Activated CD8-positive, alpha-beta memory T cell treated with anti-CD3 and anti-CD28 coated beads, Interleukin-2, amount 50 U/mL, for 24 hours (primary cell): ENCODE data around the gene SPINK8.
A peak's percentile ranks its signal among the peaks of the same experiment; 100 is the strongest.
"Not testable (repeated sequence)": the region's sequence is repeated elsewhere in the genome, so short reads cannot be mapped to it uniquely, and the experiment has no call there.

Experiments used
- DNase-seq: peaks from one replicate; pipeline ENCODE4 v3.0.0-alpha.2; 2020; ENCODE audit errors: extremely low read depth

Gene SPINK8

DNA sequence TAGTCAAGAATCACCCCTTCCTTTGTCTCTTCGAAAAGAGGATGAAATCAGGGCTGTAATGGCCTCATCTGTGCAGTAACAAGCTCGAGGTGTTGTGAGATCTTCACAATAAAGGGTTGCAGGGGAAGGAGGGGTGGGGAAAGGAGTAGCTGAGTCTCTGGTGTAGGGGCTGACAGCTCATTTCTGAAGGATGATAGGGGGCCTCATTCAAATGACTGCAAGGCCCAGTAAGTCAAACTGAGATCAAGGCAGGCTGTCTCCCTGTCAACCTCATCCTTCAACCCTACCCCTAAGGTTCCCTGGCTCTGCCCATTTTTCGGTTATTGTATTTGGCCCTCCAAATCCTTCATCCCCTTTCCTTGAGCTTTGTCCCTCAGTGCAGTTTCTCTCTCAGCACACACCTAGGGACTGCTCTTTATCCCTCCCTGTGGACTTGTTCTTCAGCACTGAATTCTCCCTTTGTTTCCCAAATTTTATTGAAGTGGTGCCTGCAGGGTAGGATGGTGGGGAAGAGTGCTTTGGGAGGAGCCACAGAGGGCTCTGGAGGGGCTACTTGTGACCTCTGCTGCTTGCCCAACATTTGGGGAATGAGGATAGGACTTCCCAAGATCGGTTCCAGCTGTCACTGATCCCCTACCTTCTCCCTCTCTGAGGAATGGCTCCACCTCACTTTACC, 54.4 kb downstream of the SPINK8 start:
- DNase-seq = no peak

GRCh38 chr3:48276911-48277641, 56.4 kb downstream of the SPINK8 start:
- no peak for DNase-seq

GRCh38 chr3:48275287-48276027, 58.0 kb downstream of the SPINK8 start:
- no peak for DNase-seq

GRCh38 chr3:48274452-48274851, 59.0 kb downstream of the SPINK8 start:
- no peak for DNase-seq

DNA sequence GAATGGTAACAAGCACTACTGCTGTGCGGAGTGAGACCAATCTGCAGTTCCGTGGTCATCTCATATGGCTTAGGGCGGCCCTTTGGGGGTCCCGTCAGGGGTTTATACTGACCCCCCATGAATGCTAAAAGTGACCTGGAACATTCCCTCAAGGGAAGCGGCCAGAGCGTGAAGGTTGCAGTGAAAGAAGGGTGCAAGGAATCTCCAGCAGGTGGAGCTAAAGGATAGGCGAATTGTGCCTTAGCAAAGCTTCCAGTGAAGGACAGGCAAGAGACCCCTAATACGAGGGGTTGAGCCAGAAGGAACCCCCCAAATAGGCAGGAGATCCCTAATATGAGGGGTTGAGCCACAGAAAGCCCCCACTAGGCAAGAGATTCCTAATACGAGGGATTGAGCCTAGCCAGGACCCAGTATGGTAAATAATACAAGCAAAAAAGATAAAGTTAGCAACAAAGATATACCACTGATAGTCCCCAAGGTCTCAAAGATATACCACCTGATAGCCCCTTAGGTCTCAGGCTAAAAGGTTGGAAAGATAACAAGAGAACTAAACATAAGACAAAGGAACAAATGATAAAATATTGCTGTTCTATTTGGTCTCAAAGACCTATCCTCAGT, 59.8 kb downstream of the SPINK8 start:
- no peak for DNase-seq

DNA sequence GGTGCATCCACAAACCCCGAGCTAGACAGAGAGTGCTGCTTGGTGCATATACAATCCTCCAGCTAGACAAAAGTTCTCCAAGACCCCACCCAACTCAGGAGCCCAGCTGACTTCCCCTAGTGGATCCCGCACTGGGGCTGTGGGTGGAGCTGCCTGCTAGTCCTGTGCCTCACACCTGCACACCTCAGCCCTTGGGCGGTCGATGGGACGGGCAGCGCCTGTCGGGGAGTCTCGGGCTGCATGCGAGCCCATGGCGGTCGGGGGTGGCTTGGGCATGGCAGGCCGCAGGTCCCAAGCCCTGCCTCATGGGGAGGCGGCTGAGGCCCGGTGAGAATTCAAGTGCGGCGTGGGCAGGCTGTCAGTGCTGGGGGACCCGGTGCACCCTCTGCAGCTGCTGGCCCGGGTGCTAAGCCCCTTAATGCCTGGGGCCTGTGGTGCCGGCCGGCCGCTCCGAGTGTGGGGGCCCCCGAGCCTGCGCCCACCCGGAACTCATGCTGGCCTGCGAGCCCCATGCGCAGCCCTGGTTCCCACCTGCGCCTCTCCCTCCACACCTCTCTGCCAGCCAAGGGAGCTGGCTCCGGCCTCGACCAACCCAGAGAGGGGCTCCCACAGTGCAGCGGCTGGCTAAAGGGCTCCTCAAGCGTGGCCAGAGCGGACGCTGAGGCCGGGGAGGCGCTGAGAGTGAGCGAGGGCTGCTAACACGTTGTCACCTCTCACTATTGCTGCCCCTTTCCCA, 61.5 kb downstream of the SPINK8 start:
- DNase-seq = no peak

- not testable (repeated sequence) for DNase-seq
Observed at GRCh38 chr3:48271223-48271622, 62.2 kb downstream of the SPINK8 start.

- no peak for DNase-seq
Observed at GRCh38 chr3:48270306-48270705, 63.2 kb downstream of the SPINK8 start.

GRCh38 chr3:48269592-48269991, 63.9 kb downstream of the SPINK8 start:
- DNase-seq = no peak

DNA sequence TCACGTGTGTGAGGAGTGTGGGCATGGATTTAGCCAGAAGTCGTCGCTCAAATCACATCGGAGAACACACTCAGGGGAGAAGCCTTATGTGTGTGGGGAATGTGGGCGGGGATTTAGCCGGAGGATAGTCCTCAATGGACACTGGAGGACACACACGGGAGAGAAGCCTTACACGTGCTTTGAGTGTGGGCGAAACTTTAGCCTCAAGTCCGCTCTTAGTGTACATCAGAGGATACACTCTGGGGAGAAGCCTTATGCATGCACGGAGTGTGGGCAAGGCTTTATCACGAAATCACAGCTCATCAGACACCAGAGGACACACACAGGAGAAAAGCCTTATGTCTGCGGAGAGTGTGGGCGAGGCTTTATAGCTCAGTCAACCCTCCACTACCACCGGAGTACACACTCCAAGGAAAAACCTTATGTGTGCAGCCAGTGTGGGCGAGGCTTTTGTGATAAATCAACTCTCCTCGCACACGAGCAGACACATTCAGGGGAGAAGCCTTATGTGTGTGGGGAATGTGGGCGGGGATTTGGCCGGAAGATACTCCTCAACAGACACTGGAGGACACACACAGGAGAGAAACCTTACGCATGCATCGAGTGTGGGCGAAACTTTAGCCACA, 64.4 kb downstream of the SPINK8 start:
- DNase-seq = no peak

DNA sequence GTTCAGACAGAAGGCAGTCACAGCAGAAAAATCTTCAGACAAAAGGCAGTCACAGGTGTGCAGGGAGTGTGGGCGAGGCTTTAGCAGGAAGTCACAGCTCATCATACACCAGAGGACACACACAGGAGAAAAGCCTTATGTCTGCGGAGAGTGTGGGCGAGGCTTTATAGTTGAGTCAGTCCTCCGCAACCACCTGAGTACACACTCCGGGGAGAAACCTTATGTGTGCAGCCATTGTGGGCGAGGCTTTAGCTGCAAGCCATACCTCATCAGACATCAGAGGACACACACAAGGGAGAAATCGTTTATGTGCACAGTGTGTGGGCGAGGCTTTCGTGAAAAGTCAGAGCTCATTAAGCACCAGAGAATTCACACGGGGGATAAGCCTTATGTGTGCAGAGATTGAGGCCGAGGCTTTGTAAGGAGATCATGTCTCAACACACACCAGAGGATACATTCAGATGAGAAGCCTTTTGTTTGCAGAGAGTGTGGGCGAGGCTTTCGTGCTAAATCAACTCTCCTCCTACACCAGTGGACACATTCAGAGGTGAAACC, 65.0 kb downstream of the SPINK8 start:
- DNase-seq = peak; percentile 71

GRCh38 chr3:48267782-48268181, 65.7 kb downstream of the SPINK8 start:
- no peak for DNase-seq

DNA sequence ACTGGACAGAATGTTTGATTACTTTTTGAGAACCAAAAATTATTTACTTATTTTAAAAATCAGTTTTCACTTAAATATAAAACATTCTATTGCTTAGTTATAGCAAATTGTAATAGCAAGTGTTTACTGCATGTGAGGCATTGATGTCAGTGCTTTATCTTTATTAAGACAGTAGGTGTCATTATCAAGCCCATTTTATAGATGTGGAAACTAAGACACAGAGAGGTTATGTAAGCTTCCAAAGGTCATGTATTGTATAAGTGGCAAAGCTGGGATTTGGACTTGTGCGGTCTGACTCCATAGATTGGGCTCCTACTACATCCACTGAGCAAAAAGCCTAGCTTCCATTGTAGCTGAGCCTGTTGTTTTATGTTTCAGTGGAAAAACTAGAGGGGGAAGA, 74.9 kb downstream of the SPINK8 start:
- no peak for DNase-seq
